NOMO-1 treated with DMSO at 0.1 percent for 48 hours (cell line): ENCODE data around the gene SLC38A3.
A peak's percentile ranks its signal among the peaks of the same experiment; 100 is the strongest.

ENCODE experiments used
- DNase-seq: peaks from one replicate; lab custom pipeline; 2025; ENCODE audit not compliant: unreplicated experiment; lab: John Stamatoyannopoulos, UW

Gene SLC38A3

DNA sequence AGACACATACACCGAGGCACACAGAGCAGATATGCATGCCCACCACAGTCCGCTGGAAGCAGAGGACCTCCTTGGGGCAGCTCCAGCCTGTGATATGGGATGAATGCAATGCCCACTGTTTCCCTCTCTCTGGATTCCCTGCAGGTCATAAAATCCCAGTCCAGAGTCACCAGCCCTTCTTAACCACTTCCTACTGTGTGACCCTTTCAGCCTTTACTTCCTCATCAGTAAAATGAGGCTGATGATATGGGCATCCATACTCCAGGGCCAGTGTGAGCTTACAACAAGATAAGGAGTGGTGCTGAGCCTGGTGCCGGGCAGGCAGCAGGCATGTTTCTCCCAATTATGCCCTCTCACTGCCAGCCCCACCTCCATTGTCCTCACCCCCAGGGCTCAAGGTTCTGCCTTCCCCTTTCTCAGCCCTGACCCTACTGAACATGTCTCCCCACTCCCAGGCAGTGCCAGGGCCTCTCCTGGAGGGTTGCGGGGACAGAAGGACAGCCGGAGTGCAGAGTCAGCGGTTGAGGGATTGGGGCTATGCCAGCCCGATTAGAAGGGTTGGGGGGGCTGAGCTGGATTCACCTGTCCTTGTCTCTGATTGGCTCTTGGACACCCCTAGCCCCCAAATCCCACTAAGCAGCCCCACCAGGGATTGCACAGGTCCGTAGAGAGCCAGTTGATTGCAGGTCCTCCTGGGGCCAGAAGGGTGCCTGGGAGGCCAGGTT, 14.0 kb upstream of the SLC38A3 start, which contains the start of gene GNAT1:
TSS of gene GNAT1 (plus strand) at position 675 of the 725 bp plus-strand sequence. CDS start 116 bp downstream, outside the sequence.
- peak; percentile 50 for DNase-seq

DNA sequence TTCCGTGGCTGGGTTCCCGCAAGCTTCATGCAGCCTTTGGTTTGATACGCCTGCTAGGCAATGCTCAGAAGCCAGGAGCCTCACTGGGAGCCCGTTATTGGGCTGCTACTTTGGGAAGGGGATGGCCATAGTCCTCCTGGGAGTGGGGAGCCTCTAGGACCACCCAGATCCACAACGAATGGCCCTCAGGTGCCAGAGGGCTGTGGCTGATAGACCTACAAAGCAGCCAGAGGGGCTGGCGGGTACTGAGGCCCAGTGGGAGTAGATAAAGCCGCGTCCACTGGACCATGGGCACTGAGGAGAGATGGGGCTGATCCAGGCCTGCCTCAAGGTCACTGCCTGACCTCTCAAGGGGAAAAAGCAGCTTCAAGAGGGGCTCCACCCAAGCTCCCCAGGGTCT, 12.9 kb upstream of the SLC38A3 start:
- no peak for DNase-seq

GRCh38 chr3:50192689-50193141, 12.4 kb upstream of the SLC38A3 start:
- DNase-seq = peak; percentile 48

DNA sequence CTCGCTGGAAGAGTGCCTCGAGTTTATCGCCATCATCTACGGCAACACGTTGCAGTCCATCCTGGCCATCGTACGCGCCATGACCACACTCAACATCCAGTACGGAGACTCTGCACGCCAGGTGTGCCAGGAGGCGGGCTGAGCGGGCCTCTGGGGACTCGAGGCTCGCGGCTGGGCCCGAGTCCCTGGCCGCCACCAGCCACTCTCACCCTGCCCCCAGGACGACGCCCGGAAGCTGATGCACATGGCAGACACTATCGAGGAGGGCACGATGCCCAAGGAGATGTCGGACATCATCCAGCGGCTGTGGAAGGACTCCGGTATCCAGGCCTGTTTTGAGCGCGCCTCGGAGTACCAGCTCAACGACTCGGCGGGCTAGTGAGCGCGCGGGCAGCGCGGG, 11.8 kb upstream of the SLC38A3 start:
- no peak for DNase-seq

DNA sequence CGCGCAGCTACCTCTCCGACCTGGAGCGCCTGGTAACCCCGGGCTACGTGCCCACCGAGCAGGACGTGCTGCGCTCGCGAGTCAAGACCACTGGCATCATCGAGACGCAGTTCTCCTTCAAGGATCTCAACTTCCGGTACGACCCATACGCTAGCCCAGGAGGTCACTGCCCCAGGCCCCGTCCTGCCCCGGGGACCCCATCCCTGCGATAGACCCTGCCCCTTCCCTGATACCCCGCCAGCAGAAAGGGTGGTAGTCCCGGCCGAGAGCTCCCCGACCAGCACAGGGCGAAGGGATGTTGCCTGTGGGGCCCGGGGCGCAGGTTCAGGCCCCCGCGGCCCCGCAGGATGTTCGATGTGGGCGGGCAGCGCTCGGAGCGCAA, 11.3 kb upstream of the SLC38A3 start:
- no peak for DNase-seq

GRCh38 chr3:50194128-50194902, 10.8 kb upstream of the SLC38A3 start:
- peak; percentile 60 for DNase-seq

- DNase-seq = no peak
These were observed 10.1 kb upstream of the SLC38A3 start for GRCh38 chr3:50194903-50195500.

DNA sequence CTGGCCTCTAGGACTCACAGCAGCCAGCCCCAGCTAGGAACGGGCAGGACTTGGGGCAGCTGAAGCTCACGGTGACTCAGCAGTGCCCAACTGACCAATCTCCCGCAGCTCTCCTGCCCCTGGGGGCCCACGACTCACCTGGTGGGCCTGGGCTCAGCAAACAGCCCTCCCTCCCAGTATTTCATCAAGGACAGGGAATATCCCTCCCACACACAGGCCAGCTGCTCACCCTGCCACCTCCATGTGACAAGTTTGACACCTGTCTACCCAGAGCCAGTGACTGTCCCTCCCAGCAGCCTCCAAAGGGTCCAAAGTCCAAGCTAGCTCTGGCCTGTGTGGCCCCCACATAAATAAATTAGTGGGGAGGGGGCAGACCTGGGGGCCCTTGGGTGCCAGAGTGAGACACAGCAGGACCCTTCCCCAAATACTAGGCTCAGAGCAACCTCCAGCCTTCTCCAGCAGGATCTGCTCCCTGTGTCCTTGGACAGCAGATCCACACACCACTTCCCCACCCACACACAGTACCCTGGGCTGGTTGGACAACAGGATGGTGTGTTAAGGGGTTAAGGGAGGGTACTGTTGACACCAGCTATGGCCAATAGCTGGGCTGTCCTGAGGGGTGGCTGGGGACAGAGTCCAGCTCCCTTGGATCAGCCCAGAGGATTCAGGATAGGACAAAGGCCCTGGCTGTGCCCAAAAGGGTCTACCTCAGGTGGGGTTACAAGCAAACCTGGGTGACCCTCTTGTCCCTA, 9.4 kb upstream of the SLC38A3 start:
- DNase-seq = no peak

- DNase-seq = no peak
These were observed 8.7 kb upstream of the SLC38A3 start for GRCh38 chr3:50196253-50196801.

DNA sequence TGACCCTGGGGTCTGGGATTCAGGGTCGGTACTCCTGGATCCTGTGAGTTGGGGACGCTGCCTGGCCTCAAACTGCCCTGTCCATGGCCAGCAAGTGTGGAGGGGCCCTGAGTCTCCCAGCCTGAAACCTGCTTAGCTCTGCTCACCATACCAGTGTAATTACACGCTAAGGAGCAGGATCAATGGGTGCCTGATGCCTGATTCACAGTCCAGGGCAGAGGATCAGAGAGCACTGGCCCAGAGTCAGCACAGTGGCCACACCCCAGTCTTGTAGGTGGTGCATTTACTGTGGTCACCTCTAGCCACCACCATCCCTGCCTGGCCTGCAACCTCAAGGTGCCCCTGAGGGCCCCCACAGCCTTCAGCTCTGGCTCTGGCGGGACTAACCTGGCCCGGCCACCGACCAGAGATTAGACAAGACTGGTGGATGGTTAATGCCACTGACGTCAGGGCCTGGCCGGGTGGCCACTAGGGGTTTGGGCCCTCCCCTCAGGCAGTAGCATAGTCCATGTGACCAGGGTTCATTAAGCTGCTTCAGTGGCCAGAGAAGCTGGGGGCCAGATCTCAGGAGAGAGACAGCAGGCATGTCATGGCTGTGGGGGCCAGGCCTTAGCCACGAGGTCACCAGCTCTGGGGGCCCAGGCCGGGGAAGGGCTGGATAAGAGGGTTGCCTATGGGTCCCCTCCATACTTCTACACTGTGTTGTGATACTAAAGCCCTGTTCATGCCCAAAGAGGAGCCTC, 3.3 kb upstream of the SLC38A3 start:
- no peak for DNase-seq

GRCh38 chr3:50202353-50203112, 2.5 kb upstream of the SLC38A3 start:
- no peak for DNase-seq

- no peak for DNase-seq
These were observed 1.8 kb upstream of the SLC38A3 start for GRCh38 chr3:50203113-50203808.

GRCh38 chr3:50203809-50204803, 965 bp upstream of the SLC38A3 start:
- no peak for DNase-seq

DNA sequence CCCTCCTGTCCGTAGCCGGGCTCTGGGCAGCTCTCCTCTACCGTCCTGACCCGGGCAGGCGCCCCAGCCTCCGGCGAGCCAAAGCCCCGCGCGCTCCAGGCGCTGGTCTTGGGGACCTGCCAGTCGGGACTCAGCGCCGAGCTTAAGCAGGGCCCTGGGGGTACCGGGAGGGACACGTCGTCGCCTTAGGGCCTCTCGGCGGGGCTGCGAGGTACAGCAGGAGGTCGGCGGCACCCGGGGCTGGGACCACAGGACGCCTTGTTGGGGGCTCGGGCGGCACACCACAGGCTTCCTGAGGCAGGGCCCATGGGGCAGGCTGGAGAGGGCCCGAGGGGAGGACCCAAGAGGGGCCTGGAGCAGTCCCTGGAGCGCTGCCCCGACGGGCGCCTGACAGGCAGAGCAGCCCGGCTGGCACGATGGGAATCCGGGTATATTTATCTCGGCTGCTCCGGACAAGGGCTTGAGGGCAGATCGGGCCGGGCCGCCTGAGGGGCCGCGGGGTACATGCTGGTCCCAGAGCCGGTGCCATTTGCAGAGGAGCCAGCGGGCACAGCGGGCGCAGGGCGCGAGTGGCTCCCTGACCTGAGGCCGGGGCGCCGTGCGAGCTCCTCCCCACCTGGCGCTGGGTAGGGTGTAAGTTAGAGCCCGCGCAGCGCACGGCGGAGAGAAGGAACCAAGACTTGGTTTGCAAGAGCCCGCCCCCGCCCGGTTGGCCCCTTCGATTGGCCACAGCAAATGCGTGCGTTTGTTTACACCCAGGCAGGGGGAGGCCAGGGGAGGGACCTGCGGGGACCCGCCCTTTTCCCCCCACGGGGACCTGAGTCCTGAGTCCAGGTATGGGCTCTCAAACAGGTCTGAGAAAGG, 574 bp downstream of the SLC38A3 start:
- peak; percentile 20 for DNase-seq

- DNase-seq = no peak
These were observed 2.4 kb downstream of the SLC38A3 start for GRCh38 chr3:50207359-50208042.

- no peak for DNase-seq
These were observed 3.7 kb downstream of the SLC38A3 start for GRCh38 chr3:50208677-50209344.
